Renal cortex interstitium (tissue), 11 donors: Measurements from ENCODE around the gene ITPR1. TPM values are rescaled to one million over a fixed set of nuclear protein-coding genes. Genes with fewer than 3 reads are reported as not detected.

ENCODE experiments used
- DNase-seq, 11 donors: peaks; one replicate each; pipeline ENCODE4 v3.0.0-alpha.2; 2013; ENCODE audit warnings: low read depth in 9 of 11, low spot score in 4 of 11; ENCODE audit errors: extremely low read depth in 1 of 11
- polyA plus RNA-seq, 3 donors: library from polyadenylated mRNA; unstranded; fragments of 120-200 nt; gene quantifications; one replicate each; pipeline ENCODE4 v1.2.1, GENCODE V29; 2013; ENCODE audit not compliant: insufficient read length in 3 of 3

The ITPR1 gene
- polyA plus RNA-seq, 3 donors: 51.9 to 63.3 (median 56.4) TPM

DNA sequence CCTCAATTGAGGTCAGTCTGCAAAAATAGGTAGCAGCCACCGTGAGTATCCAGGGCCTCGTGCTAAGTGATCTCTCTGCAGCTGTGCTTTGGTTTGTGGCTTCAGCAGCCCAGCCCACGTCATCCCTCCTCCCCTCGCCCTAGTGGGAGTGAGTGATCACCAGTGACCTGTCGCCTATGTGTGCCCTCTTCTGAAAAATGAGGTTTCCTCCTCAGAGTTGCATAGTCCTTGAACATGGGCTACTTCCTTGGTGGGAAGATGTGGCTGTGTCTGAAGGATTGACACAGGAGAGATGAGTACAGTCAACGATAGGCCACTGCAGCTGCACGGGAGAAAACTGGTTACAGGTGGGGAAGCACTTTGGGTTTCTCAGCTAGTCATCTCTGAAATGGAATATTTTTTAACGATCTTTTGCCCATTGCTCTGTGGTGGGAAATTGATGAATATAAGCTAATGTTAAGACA, 341.3 kb downstream of the ITPR1 start:
- no peak for DNase-seq

GRCh38 chr3:4835616-4836043, 342.5 kb downstream of the ITPR1 start:
- DNase-seq: no peak

DNA sequence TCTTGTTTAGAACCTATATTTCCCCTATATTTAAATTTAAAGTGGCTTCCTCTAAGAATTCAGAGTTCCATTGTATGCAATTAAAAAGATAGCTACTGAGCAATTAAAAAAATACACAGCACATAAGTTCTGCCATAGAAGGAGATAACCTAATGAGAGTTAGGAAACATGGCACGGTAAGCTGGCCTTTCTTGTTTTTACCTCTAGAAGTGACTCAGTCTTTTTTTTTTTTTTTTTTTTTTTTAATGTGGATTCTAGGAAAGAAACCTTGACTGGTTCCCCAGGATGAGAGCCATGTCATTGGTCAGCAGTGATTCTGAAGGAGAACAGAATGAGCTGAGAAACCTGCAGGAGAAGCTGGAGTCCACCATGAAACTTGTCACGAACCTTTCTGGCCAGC, 343.4 kb downstream of the ITPR1 start:
- no peak for DNase-seq

- no peak for DNase-seq
These were observed 344.3 kb downstream of the ITPR1 start for GRCh38 chr3:4837374-4837930.

DNA sequence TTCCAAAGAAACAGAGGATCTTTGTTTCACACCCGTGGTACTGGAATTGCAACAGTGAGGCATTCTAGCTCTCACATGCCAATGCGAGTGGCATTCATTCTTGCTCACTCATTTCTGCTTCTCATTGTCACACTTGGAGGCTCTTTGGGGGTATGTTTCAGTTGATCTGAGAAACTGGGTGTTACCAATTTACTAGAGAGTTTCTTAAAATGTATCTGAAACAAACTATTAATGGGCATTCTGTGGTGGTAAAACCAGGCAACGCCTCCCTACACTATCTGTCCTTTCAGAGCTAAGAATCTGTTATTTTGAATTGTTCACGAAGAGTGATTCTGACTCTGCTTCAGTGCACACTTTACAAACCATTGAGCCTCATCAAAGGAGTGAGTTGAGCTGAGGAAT, 345.5 kb downstream of the ITPR1 start:
- no peak for DNase-seq

DNA sequence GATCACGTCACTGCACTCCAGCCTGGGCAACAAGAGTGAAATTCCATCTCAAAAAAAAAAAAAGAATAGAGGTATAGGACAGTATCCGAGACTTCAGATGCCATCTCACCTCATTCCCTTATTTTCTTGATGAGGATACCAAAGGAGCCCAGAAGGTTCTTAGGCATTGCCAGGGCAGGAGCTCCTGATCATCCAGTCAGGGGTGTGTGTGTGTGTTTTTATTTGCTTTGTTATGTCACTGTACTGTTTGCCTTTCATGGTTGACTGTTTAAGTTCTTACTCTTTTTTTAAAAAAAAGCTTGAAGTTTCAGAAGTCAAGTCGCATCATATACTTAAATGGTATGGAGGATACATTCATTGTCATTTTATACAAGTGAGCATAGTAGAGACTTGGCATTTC, 346.1 kb downstream of the ITPR1 start:
- no peak for DNase-seq

GRCh38 chr3:4841225-4841624, 348.1 kb downstream of the ITPR1 start:
- DNase-seq: no peak

- DNase-seq: no peak
These were observed 348.8 kb downstream of the ITPR1 start for GRCh38 chr3:4841776-4842440.

DNA sequence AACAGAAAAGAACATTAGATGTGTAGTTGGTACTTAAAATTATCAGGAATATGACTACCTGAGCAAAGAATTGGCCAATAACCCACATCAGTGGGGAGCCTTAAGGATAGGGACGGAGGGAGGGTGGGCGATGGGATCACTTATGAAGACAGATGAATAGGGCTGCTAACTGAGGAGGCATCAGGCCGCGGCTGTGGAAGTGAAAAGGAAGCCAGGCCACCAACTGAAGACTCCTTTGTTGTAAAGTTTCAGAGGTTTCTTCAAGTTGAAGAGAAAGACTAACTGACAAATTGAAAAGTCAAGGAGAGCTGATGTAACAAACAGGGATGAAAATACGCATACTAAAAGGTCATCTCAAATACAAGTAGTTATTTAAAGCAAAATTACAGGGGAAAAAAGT, 350.5 kb downstream of the ITPR1 start:
- no peak for DNase-seq

- DNase-seq: no peak
These were observed 352.7 kb downstream of the ITPR1 start for GRCh38 chr3:4845882-4846281.

GRCh38 chr3:4846543-4846942, 353.4 kb downstream of the ITPR1 start:
- no peak for DNase-seq

DNA sequence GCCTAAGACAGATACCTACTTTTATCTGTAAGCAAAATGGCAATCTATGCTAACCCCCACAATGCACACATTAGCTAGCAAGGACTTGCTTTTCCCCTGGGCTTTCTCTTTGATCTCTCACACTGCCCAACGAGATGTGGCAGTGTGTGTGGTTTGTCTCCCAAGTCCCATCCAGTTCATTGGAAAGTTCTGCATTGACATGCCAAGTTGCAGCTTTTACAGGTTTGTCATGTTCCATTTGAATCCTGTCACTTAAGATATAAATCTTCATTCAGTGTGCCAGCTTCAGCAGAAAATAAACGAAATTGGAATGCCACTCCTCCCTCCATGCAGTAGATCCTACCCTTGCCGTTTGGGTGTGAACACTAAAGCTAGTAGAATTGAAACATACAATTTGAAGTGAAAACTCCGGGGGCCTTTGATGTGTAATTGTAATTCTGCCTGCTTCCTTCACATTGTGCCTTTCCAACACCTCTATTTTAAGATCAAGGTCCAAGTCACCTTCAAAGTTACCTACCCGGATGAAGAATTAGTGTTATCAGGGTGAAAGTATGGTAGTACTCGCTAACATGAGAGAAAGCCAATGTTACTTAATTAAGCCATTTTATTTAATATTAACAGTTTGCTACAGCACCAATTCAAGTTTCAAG, 355.2 kb downstream of the ITPR1 start:
- no peak for DNase-seq

DNA sequence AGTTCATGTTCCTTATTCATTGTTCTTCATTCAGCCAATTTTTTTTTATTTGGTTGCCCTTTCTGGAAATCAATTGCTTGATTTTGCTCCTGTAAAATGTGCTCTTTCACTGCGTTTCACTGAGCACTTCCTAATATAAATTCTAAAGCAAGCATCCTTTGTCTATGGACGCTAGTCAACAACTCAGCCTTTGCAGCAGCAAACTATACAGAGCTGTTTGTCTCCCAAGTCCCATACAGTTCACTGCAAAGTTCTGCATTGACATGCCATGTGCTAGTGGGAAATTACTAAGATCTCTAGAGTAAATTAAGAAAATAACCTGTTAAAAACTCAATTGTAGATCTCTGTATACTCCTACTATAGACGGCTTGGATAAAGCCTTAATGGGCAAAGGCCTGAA, 356.0 kb downstream of the ITPR1 start:
- no peak for DNase-seq

GRCh38 chr3:4849739-4850138, 356.6 kb downstream of the ITPR1 start:
- DNase-seq: no peak

DNA sequence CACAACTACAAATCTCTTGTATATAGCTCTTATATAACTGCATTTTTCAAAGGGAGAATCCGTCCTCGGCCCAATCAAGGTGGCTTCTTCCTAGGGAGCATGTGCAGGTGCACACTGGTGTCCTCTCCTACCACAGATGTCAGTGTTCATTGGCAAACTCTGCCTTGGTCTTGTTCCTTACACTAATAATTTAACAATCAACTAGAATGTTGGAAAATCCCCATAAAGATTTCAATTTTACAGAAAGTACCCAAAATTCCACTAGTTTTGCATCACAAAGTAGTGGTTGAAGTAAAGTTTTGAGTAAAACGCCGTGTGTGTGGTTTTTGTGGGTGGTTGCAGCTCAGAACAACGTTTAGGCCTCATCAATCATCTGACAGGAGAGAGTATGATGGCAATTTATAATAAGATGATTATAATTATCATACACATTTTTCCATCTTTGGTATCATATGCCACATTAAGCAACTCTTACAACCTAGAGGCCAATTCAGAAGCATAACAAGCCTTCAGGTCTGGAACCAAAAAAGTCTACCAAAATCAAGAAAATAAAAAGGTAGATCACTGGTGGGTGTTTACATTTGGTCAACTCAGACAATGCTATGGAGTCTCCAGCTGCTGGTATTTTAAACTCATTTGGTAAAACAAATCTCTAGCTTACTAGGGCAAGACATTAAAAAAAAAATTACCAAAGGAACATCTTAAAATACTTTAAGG, 357.2 kb downstream of the ITPR1 start:
- no peak for DNase-seq

- no peak for DNase-seq
These were observed 357.7 kb downstream of the ITPR1 start for GRCh38 chr3:4850928-4851265.

DNA sequence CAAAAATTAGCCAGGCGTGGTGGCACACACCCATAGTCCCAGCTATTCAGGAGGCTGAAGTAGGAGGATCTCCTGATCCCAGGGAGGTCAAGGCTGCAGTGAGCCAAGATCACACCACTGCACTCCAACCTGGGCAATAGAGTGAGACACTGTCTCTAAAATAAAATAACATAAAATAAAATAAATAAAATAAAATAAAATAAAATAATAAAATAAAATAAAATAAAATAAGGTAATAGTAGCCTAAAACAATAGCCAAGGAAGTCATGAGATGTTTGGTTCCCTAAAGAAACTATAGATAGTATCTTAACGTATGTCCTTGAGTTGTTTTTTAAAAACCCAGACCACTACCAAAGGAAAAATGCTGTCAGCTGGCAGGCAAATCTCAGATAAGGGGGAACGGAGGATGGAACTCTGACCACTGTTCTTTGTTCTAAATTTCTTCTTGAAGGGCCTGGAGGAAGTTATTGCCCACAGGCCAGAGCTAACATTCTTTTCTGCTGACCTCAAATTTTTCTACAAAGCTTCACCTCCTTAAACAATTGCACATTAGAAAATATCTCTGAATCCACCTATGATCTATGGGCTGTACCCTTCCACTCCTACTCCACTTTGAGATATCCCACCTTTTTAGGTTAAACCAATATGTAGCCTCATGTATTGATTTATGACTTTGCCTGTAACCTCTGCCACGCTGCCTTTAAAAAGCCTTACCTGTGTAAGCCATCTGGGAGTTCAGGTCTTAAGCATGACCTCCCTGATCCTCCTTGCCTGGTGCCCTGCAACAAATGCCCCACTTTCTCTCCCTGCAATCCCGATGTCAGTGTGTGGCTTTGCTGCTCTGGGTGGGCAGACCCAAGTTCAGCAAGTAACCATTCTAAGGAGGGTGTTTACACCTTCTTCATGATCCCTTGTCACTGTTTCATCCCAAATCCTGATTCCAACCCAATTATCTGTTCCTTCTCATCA, 359.9 kb downstream of the ITPR1 start:
- no peak for DNase-seq

GRCh38 chr3:4853749-4854140, 360.6 kb downstream of the ITPR1 start:
- no peak for DNase-seq

DNA sequence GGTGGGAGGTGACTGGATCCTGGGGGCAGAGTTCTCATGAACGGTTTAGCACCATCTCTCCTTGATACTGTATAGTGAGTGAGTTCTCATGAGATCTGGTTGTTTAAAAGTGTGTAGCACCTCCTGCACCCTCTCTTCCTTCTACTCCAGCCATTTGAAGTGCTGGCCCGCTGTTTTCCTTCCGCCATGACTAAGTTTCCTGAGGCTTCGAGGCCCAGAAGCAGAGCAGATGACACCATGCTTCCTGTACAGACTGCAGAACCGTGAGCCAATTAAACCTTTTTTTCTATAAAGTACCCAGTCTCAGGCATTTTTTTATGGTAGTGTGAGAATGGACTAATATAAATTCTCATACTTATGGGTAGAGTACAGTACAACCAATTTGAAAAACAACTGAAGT, 362.5 kb downstream of the ITPR1 start:
- no peak for DNase-seq
